Body of pancreas (tissue), 4 donors: ENCODE data around the gene CA12.

Experiments used
- CTCF ChIP-seq, 7 experiments: fragments of 450-650 bp in 4 of 7; fragments of 200-600 bp in 3 of 7; sonication (generic) in 3 of 7; IDR thresholded peaks; one replicate each; pipeline ENCODE4 v1.5.1; 2016 to 2019; ENCODE audit warnings: antibody characterized with exemption in 7 of 7
- POLR2A ChIP-seq, 3 donors: fragments of 450-650 bp; IDR thresholded peaks; one replicate each; pipeline ENCODE4 v1.6.1; 2016; ENCODE audit warnings: antibody characterized with exemption in 3 of 3, mild to moderate bottlenecking in 2 of 3

GRCh38 chr15:63391669-63392360 is 10.2 kb upstream of the CA12 start:
- no peak for TF ChIP-seq CTCF (IDR thresholded peaks at IDR 0.05)
- TF ChIP-seq POLR2A (IDR thresholded peaks at IDR 0.05), result no peak
